Measurements from ENCODE around the gene CLCN6.

- no peak for TF ChIP-seq CTCF (IDR thresholded peaks at IDR 0.05; ENCODE audit: low read depth, low read length)
- no peak for TF ChIP-seq EZH2phosphoT487 (IDR thresholded peaks at IDR 0.05; ENCODE audit: low read depth)
Measured at GRCh38 chr1:11835441-11836225, 29.6 kb downstream of the CLCN6 start.
